ENCODE data around the gene MALL. TPM values are rescaled to one million over a fixed set of nuclear protein-coding genes. Genes with fewer than 3 reads are reported as not detected.
A peak's percentile ranks its signal among the peaks of the same experiment; 100 is the strongest.

MALL gene
- total and polyA plus RNA-seq, 2 of the 13 experiments (the other 11 are each of a cell fraction or from before 2014, with no cell fraction given) = not detected

DNA sequence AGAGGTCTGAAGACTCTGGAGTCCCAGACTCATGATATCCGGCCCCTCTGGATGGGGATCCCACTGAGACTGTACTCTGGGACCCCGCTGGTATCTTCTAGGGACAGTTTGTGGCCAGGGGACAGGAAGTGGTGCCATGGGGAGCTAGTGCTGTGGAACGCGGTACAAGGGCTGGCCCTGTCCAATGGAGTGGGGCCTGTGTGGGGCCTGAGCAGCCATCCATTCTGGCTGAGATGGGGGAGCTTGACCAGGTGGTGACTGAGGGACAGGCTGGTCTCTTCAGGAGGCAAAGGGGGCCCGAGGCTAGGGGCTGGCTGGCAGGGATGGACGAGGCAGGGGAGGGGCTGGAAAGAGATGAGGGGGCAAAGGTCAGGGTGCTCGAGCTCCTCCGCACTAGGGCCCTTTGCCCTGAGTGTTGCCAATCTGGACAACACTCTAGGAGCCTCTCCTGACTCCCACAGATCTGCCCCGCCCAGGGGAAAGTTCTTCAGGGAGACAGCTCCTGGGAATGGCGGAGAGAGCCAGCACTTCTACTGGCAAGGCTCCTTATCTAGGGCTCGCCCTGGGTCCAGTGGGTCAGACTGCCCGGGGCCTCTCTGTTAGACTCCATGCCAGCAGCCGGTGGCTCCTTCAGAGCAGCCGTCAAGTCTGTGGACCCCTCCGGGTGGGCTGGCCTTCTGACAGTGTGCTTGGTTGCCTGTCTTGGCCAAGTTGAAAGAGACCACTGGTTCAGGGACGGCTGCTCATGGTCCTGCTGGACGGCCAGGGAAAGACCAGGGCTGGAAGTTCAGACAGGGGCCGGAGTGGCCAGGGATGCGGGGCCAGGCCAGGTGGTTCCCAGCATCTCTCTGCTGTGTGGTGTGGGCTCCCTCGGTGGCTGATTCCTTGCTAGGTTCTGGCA lies 12.3 kb downstream of the MALL start:
- no peak overlapping the region for H3K9ac ChIP-seq (ENCODE audit: insufficient read depth, low read depth, low read length)
- 48% methylated on average over 14 of the region's 20 CpGs for WGBS (ENCODE audit: low lambda C conversion rate)
- DNase-seq (ENCODE audit: low spot score) = no peak
- H3K79me2 ChIP-seq (ENCODE audit: insufficient read depth, low read length) = no peaks in the 10 kb centered on the region
- H3K4me3 ChIP-seq (replicated peaks in 1 of 3; ENCODE audit: insufficient read depth in 1 of 3, low read depth in 2 of 3, low read length in 3 of 3) = no peak overlapping the region
- ChIA-PET POLR2A (no interaction called here), CTCF (ENCODE audit: low intra/inter-chr PET ratio, low total read pairs) (no interaction called here)
- in situ Hi-C loops (cut with HindIII; ENCODE audit: extremely low pct_ligation_motif_present, low pct_unique_long_range_greater_than_20kb) (no loop called here), intact Hi-C loops (cut with micrococcal nuclease; ENCODE audit: unreplicated experiment) (no loop called here)
- peak; percentile 17 for ATAC-seq
- no TSS peak for BruUV-seq (replicated peaks)
- H3K9me3 ChIP-seq (ENCODE audit: low read length) = no peaks in the 10 kb centered on the region
- no peak for FAIRE-seq
- no peak overlapping the region for H2AFZ ChIP-seq (ENCODE audit: low read length)
- H3K27ac ChIP-seq (ENCODE audit: extremely low read length, insufficient read depth, low read length) = no peak overlapping the region
- H3K4me2 ChIP-seq (ENCODE audit: low read depth, low read length) = 0 out of 2 replicates have a peak overlapping the region, but pooled peaks have one; percentile 13
- no peaks in the 10 kb centered on the region for H4K20me1 ChIP-seq (ENCODE audit: insufficient read depth, low read length)
- peaks cover 58% of the 10 kb centered on the region for H3K4me1 ChIP-seq (ENCODE audit: insufficient read depth, low read length)
- TF ChIP-seq POLR2AphosphoS2 (IDR thresholded peaks at IDR 0.05; ENCODE audit: low read depth, low read length) = no peak
- peak; percentile 31; the same call in 1 of the 2 replicates for TF ChIP-seq HNF4G (IDR thresholded peaks at IDR 0.05; ENCODE audit: borderline replicate concordance, low read depth, low read length)
- TF ChIP-seq HNF4G (CRISPR knock-in tag; IDR thresholded peaks at IDR 0.05; ENCODE audit: borderline replicate concordance, low read depth) = no peak
- TF ChIP-seq NFATC3 (CRISPR knock-in tag; IDR thresholded peaks at IDR 0.05) = no peak
- no peaks in the 10 kb centered on the region for H3K36me3 ChIP-seq (replicated peaks in 1 of 2; ENCODE audit: control insufficient read depth in 1 of 2, insufficient read depth in 2 of 2, low read length in 2 of 2)
- H3K27me3 ChIP-seq (ENCODE audit: control insufficient read depth in 1 of 2, insufficient read depth in 2 of 2, low read length in 2 of 2) = peaks cover 0 to 27% of the 10 kb centered on the region in 2 experiments; a peak in 3 of 5 replicates

DNA sequence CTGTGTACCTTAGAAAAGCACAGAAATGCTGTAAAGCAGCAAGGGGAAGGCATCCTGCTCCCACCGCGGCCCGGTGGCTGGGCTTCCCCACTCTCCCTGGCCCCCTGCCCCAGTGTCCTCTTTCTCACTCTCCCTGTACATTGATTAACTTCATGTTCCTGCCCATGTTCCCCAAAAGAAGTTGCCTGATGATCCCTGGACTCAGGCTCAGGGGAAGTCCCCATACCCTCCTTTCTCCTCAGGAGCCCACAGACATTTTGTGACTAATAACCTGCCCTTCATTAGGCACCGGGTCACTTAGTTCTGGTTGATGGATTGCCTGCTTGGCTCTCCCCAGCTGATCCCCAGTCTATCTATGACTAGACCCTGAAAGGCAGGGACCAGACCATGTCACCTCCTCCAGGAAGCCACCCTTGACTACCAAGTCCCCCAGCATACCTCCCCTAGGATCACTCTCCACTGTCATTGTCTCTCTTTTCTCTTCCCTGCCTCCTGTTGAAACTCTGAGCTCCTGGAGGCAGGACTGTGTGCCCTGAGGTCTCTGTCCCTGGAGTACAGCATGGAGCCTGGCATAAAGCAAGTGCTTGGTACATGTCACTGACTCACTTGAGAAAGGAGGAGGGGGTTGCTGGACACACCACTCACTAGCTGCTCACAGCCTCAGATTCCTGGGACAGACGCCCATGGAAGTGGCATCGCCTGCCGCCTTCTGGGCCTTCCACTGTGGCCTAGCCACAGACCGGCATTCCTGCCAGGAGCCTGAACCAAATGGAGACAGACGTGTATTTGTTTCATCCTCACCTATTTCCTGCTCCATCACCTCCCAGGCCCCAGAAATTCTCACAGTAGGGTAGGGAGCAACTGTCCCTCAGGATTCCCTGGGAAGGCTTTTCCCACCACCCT lies 13.5 kb downstream of the MALL start:
- Histone ChIP-seq H3K27me3 (ENCODE audit: control insufficient read depth in 1 of 2, insufficient read depth in 2 of 2, low read length in 2 of 2) (peaks cover 0 to 19% of the 10 kb centered on the region in 2 experiments; a peak in 1 of 5 replicates), H3K9me3 (ENCODE audit: low read length) (no peaks in the 10 kb centered on the region), H3K4me2 (ENCODE audit: low read depth, low read length) (peak overlapping the region; percentile 60), H3K36me3 (replicated peaks in 1 of 2; ENCODE audit: control insufficient read depth in 1 of 2, insufficient read depth in 2 of 2, low read length in 2 of 2) (no peaks in the 10 kb centered on the region), H3K4me3 (replicated peaks in 1 of 3; ENCODE audit: insufficient read depth in 1 of 3, low read depth in 2 of 3, low read length in 3 of 3) (peak overlapping the region in 2 of 3 experiments; percentile 14 to 43; a peak in 2 of 6 replicates), H4K20me1 (ENCODE audit: insufficient read depth, low read length) (no peaks in the 10 kb centered on the region), H2AFZ (ENCODE audit: low read length) (no peak overlapping the region), H3K79me2 (ENCODE audit: insufficient read depth, low read length) (no peaks in the 10 kb centered on the region), H3K4me1 (ENCODE audit: insufficient read depth, low read length) (peaks cover 58% of the 10 kb centered on the region), H3K9ac (ENCODE audit: insufficient read depth, low read depth, low read length) (peak overlapping the region; percentile 45; the same call in 1 of the 2 replicates), H3K27ac (ENCODE audit: extremely low read length, insufficient read depth, low read length) (no peak overlapping the region)
- intact Hi-C loops (cut with micrococcal nuclease; ENCODE audit: unreplicated experiment) = no loop called here
- CTCF ChIA-PET (ENCODE audit: low intra/inter-chr PET ratio, low total read pairs) = no interaction called here
- TF ChIP-seq ZFP36 (IDR thresholded peaks at IDR 0.05; ENCODE audit: borderline replicate concordance, low read depth, low read length, partially characterized antibody) (peak; percentile 83), ZNF224 (CRISPR knock-in tag; IDR thresholded peaks at IDR 0.05) (no peak)
- POLR2A ChIA-PET = no interaction called here
- 34% methylated on average over 9 of the region's 9 CpGs for WGBS (ENCODE audit: low lambda C conversion rate)
- ATAC-seq (0 out of 3 replicates have a peak, but pooled peaks have one; percentile 4), DNase-seq (ENCODE audit: low spot score) (no peak), FAIRE-seq (no peak)
- in situ Hi-C loops (cut with HindIII; ENCODE audit: extremely low pct_ligation_motif_present, low pct_unique_long_range_greater_than_20kb) = no loop called here
- no TSS peak for BruUV-seq (replicated peaks)
